SH-SY5Y (cell line): ENCODE results near the gene TMEM182.

Source experiments
- GATA2 ChIP-seq: IDR thresholded peaks from 2 replicates; pipeline ENCODE4 v1.6.1; 2011; ENCODE audit warnings: mild to moderate bottlenecking, low read depth, low read length
- GATA3 ChIP-seq: IDR thresholded peaks from 2 replicates; pipeline ENCODE4 v1.6.1; 2011; ENCODE audit warnings: low read depth, mild to moderate bottlenecking, low read length, moderate library complexity

- TF ChIP-seq GATA2 (no peak), GATA3 (no peak)
Measured at GRCh38 chr2:102790091-102790455, 28.2 kb downstream of the TMEM182 start.
